ENCODE data around the gene SAMD11. TPM values are rescaled to one million over a fixed set of nuclear protein-coding genes. Genes with fewer than 3 reads are reported as not detected.

The SAMD11 gene
- total and polyA plus RNA-seq, 9 donors = 0.85 to 10.6 (median 2.3) TPM

DNA sequence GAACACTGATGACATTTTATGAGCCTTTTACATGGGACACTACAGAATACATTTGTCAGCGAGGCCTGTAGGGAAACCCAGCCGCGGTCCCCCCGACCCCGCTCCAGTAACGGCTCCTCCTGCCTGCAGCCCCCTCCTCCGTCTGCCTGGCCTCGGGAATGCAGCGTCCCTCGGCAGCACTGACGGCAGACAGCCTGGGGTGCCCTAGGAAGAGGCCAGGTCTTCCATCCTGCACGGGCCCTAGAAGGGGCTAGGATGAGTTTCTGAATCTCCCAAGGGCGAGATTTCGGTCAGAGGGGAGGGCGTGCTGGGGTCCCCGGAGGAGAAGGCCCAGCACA is 8.4 kb downstream of the SAMD11 start:
- Histone ChIP-seq H3K4me1 (ENCODE audit: insufficient read depth) (peaks cover 7% of the 10 kb centered on the region), H3K27ac (no peak overlapping the region), H3K4me3 (no peak overlapping the region), H3K9me3 (no peaks in the 10 kb centered on the region), H3K27me3 (peaks cover 5% of the 10 kb centered on the region), H3K36me3 (no peaks in the 10 kb centered on the region)
- intact Hi-C loops (cut with DNase I) = no loop called here
- DNase-seq = no peak
- no peak for TF ChIP-seq EP300 (IDR thresholded peaks at IDR 0.05)
- TF ChIP-seq POLR2A (IDR thresholded peaks at IDR 0.05) = no peak
- TF ChIP-seq, protein P1, sequence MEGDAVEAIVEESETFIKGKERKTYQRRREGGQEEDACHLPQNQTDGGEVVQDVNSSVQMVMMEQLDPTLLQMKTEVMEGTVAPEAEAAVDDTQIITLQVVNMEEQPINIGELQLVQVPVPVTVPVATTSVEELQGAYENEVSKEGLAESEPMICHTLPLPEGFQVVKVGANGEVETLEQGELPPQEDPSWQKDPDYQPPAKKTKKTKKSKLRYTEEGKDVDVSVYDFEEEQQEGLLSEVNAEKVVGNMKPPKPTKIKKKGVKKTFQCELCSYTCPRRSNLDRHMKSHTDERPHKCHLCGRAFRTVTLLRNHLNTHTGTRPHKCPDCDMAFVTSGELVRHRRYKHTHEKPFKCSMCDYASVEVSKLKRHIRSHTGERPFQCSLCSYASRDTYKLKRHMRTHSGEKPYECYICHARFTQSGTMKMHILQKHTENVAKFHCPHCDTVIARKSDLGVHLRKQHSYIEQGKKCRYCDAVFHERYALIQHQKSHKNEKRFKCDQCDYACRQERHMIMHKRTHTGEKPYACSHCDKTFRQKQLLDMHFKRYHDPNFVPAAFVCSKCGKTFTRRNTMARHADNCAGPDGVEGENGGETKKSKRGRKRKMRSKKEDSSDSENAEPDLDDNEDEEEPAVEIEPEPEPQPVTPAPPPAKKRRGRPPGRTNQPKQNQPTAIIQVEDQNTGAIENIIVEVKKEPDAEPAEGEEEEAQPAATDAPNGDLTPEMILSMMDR (IDR thresholded peaks at IDR 0.05) = no peak
- 27 to 62% (median 30%) methylated on average over 16 of the region's 16 CpGs for WGBS, 3 donors

GRCh38 chr1:932776-933602 is 9.3 kb downstream of the SAMD11 start:
- 40 to 76% (median 48%) methylated on average over 24 to 25 of the region's 25 CpGs for WGBS, 3 donors
- TF ChIP-seq POLR2A (IDR thresholded peaks at IDR 0.05) (no peak), EP300 (IDR thresholded peaks at IDR 0.05) (no peak)
- TF ChIP-seq, protein P1 (IDR thresholded peaks at IDR 0.05) = no peak
- Histone ChIP-seq H3K27me3 (peaks cover 9% of the 10 kb centered on the region), H3K4me3 (no peak overlapping the region), H3K27ac (no peak overlapping the region), H3K9me3 (no peaks in the 10 kb centered on the region), H3K4me1 (ENCODE audit: insufficient read depth) (peaks cover 7% of the 10 kb centered on the region), H3K36me3 (no peaks in the 10 kb centered on the region)
- intact Hi-C loops (cut with DNase I) = no loop called here
- no peak for DNase-seq

DNA sequence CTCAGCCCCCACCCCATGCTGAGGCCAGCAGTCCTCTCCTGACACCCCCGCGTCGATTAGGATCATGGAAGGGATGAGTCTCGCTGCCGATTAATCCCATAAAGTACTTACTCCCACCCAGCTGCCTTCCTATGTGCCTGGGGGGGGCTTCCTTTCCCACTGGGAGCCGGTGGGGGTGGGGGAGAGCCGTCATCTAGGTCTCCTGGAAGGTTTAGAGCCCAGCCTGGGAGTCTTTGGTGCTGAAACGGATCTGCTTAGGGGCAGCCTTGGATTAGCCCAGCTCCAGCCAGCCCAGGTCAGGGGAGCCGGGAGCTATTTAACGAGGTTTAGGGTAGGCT is 9.8 kb downstream of the SAMD11 start:
- DNase-seq = no peak
- Histone ChIP-seq H3K36me3 (no peaks in the 10 kb centered on the region), H3K27ac (no peak overlapping the region), H3K27me3 (peaks cover 9% of the 10 kb centered on the region), H3K9me3 (no peaks in the 10 kb centered on the region), H3K4me3 (no peak overlapping the region), H3K4me1 (ENCODE audit: insufficient read depth) (peaks cover 7% of the 10 kb centered on the region)
- intact Hi-C loops (cut with DNase I) = no loop called here
- WGBS, 3 donors = 4 to 34% (median 16%) methylated on average over 8 to 10 of the region's 10 CpGs
- no peak for TF ChIP-seq EP300 (IDR thresholded peaks at IDR 0.05)
- TF ChIP-seq POLR2A (IDR thresholded peaks at IDR 0.05) = no peak
- TF ChIP-seq, protein P1 (IDR thresholded peaks at IDR 0.05) = no peak

DNA sequence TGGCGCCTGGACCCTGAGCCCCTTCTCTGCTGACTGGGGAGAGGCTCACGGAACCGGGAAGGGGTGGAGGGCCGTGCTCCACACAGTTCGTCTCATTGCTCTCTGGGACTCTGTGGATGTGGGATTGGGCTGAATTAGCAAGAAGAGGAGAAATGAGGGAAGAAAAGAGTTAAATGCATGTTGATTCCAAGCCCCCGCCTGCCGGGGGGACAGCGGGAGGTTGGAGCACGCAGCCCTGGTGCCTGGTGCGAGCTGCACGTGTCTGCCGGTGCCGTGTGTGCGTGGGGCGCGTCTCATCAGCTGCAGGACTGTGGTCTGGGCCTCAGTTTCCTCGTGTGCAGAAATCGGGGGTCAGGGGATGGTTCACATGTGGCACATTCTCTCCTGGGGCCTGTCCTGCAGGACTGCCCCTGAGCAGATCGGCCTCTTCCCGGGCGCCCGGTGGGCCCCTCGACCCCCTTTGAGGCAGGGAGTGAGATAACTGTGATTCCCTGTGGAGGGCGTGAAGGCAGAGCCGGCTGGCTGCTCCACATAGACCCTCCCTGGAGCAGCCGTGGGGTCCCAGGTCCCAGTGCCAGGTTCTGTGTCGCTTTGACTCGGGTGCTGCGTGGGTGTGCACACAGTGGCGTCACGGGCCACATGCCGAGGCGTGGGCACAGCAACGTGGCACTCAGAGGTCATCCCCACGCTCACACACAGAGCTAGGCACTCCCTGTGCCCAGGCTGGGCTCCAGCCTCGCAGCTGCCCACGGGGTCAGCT is 11.4 kb downstream of the SAMD11 start:
- 6 to 25% (median 14%) methylated on average over 34 to 37 of the region's 37 CpGs for WGBS, 3 donors
- TF ChIP-seq, protein P1 (IDR thresholded peaks at IDR 0.05) = no peak
- TF ChIP-seq EP300 (IDR thresholded peaks at IDR 0.05) = no peak
- TF ChIP-seq POLR2A (IDR thresholded peaks at IDR 0.05) = no peak
- H3K9me3 ChIP-seq = no peaks in the 10 kb centered on the region
- no peaks in the 10 kb centered on the region for H3K36me3 ChIP-seq
- intact Hi-C loops (cut with DNase I) = no loop called here
- no peak overlapping the region for H3K27ac ChIP-seq
- peaks cover 12% of the 10 kb centered on the region for H3K4me1 ChIP-seq (ENCODE audit: insufficient read depth)
- DNase-seq = no peak
- H3K4me3 ChIP-seq = no peak overlapping the region
- H3K27me3 ChIP-seq = peaks cover 9% of the 10 kb centered on the region
